Daoy (cell line): Measurements from ENCODE around the gene METTL27. TPM values are rescaled to one million over a fixed set of nuclear protein-coding genes. Genes with fewer than 3 reads are reported as not detected.
A peak's percentile ranks its signal among the peaks of the same experiment; 100 is the strongest.
"Not testable (repeated sequence)": the region's sequence is repeated elsewhere in the genome, so short reads cannot be mapped to it uniquely, and the experiment has no call there.

ENCODE experiments used
- DNase-seq: peaks from one replicate; pipeline ENCODE4 v3.0.0-alpha.2; 2015; ENCODE audit warnings: low read depth
- total RNA-seq: library from RNA; depleted of rRNA; stranded (reverse); fragments of >200 nt; shearing (Covaris generic); gene quantifications from 2 replicates; pipeline ENCODE4 v1.2.3, GENCODE V29; 2014; rRNA removed

METTL27 gene
- total RNA-seq, 1 experiment from 2014 or later, result 2.3 TPM

GRCh38 chr7:73821597-73822285 is 20.6 kb downstream of the METTL27 start:
- DNase-seq, result not testable (repeated sequence)

DNA sequence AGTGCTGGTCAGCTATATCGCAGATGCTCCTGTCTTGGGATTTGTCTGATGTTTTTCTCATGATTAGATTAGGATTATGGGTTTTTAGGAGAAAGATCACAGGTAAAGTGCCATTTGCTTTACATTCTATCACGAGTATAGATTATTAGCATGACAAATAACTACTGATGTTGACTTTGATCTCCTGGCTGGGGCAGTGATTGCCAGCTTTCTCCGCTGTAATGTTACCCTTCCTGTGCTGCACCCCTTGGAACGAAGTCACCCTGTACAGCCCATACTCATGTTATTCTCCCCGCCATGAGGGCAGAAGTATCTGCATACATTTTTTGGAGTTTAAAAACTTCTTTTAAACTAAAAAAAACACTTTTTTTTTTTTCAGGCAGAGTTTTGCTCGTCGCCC is 22.3 kb downstream of the METTL27 start:
- DNase-seq, result no peak

GRCh38 chr7:73817121-73817520 is 25.2 kb downstream of the METTL27 start:
- no peak for DNase-seq

DNA sequence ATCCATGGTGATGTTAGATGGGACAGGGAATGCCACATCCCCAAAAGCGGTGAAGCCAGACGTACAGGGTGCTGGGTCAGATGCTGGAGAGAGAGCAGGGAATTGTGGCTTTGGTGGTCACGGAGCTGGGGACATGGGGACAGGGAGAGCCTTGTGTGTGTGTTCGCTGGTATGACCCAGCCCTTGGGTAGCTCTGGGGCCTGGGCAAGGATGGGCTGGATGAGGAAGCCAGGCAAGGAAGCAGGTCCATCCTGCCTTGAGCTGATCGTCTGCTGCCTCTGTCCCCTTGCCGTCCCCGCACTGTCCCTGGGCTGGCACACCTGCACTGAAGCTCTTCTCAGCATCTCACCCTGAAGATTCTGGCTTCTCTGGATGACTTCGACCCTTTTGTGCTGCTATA is 26.9 kb downstream of the METTL27 start:
- no peak for DNase-seq

GRCh38 chr7:73812996-73813395 is 29.3 kb downstream of the METTL27 start:
- no peak for DNase-seq

DNA sequence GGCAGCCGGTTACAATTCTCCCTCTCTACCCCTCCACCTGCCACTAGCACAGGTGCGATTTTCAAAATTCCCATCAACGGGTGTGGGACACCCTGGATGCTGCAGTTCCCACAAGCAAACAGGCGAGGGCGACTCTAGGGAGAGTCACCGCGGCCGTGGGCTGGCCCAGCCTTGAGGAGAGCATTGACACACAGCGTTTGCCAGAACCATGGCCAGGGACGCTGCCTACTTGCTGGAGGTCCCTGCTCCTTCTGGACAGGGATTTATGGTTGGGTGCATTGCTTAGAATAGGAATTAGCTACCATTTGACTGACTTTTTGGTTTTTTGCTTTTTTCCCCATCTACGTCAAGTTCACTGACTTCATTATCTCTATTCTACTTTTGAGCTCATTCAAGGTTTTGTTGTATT is 30.6 kb downstream of the METTL27 start:
- peak; percentile 86 for DNase-seq

DNA sequence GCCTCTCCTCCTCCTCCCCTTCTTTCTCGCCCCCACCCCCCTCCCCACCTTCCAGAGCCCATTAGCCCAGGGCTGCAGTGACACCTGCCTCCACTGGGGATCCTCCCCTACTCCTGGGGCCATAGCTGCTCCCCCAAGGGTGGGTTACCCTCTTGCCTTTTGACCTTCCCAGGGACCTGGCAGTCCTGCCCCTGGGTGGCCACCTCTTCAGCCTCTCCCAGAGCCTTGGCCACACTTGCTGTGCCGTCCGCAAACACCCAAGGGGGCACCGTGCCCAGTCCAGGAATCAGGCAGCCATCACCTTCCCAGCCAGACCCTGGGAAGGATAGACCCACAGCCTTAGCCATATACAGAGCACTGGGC is 31.3 kb downstream of the METTL27 start:
- DNase-seq, result no peak

- peak; percentile 81 for DNase-seq
Measured at GRCh38 chr7:73809467-73809951, 32.8 kb downstream of the METTL27 start.

- DNase-seq, result no peak
Measured at GRCh38 chr7:73802459-73802858, 39.9 kb downstream of the METTL27 start.

- no peak for DNase-seq
Measured at GRCh38 chr7:73801577-73801976, 40.7 kb downstream of the METTL27 start.

DNA sequence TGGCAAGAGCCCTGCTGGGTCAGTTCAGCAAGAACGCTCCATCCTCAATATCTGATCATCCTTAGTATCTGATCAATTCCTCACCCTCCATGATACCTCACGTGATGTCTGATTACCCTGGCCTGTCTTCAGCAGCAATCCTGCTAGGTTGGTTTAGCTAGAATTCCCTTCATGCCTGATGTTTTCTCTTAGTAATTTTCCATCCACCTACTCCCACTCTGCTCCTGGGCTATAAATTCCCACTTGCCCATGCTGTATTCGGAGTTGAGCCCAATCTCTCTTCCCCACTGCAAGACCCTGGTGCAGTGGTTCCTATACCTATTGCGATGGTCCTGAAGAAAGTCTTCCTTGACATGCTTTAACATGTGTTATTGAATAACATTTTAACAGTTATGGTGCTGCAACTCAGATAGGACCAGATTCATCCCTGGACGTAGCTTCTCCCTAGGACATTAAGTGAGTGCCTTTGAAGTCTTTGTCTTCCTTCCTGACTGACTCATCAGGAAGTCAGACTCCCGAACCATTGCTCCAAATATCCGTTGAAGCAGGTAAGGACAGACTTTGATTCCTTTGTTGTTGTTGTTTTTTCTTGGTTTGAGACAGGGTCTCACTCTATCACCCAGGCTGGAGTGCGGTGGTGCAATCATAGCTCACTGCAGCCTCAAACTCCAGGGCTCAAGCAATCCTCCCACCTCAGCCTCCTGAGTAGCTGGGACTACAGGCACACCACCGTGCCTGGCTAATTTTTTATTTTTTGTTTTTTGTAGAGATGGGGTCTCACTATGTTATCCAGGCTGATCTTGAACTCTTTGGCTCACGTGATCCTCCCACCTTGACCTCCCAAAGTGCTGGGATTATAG is 42.8 kb downstream of the METTL27 start:
- no peak for DNase-seq

GRCh38 chr7:73797176-73797575 is 45.1 kb downstream of the METTL27 start:
- not testable (repeated sequence) for DNase-seq

- not testable (repeated sequence) for DNase-seq
Measured at GRCh38 chr7:73796656-73797055, 45.7 kb downstream of the METTL27 start.

- not testable (repeated sequence) for DNase-seq
Measured at GRCh38 chr7:73795188-73795587, 47.1 kb downstream of the METTL27 start.

GRCh38 chr7:73791170-73791690 is 51.1 kb downstream of the METTL27 start:
- DNase-seq, result not testable (repeated sequence)

DNA sequence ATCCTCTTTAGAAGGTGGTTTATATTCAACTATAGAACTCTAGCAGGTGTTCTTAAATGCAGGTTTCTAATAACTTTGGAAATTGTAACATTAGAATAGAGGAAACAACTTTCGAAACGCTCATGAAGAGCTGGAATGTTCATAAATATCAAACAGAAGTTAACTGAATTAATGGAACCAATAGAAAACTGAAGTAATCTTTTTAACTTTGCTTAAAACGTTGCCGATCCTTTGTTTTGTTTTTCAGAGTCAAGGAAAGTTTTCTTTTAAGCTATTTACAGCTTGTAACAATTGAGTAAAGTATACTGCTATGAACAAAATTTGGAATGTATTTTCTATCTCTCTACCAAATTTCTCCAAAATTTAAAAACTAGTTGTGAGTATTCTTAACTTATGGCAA is 53.3 kb downstream of the METTL27 start:
- no peak for DNase-seq

DNA sequence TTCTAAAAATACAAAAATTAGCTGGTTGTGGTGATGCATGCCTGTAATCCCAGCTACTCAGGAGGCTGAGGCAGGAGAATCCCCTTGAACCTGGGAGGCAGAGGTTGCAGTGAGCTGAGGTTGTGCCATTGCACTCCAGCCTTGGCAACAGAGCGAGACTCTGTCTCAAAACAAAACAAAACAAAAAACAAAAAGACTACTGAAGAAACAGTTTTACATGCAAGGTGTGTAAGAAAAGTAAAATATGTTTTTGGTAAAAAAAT is 54.6 kb downstream of the METTL27 start:
- DNase-seq, result not testable (repeated sequence)

DNA sequence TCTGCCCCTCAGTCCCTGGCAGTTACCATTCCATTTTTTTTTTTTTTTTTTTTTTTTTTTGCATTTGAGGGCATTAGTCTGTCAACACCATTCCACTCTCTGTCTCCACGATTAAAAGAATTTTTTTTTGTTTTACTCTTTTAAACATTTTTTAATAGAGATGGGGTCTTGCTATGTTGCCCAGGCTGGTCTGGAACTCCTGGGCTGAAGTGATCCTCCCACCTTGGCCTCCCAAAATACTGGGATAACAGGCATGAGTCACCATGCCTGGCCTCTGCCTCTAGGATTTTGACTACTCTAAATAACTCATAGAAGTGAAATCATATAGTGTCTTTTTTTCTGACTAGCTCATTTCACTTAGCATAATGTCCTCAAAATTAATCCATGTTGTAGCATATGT is 55.7 kb downstream of the METTL27 start:
- no peak for DNase-seq

Other genes with a start within 250 kb of the METTL27 start
- 5.4 TPM in 1 of 2 replicates, not detected in the other for gene MLXIPL, start 218.0 kb downstream of the METTL27 start, total RNA-seq
- gene VPS37D, start 174.7 kb downstream of the METTL27 start, total RNA-seq, result 3.7 and 4.6 TPM in 2 replicates
- gene DNAJC30, start 159.1 kb downstream of the METTL27 start, total RNA-seq, result 0.06 and 1.0 TPM in 2 replicates
- gene BUD23, start 158.9 kb downstream of the METTL27 start, total RNA-seq, result 160 and 173 TPM in 2 replicates
- gene STX1A, start 122.8 kb downstream of the METTL27 start, total RNA-seq, result 65.7 and 133 TPM in 2 replicates
- 24.2 and 30.0 TPM in 2 replicates for gene ABHD11, start 103.7 kb downstream of the METTL27 start, total RNA-seq
- 0.11 TPM in 1 of 2 replicates, not detected in the other for gene CLDN3, start 72.2 kb downstream of the METTL27 start, total RNA-seq
- gene CLDN4, start 11.5 kb downstream of the METTL27 start, total RNA-seq, result 0.15 and 1.4 TPM in 2 replicates
- 0.69 and 1.5 TPM in 2 replicates for gene TMEM270, start 18.6 kb upstream of the METTL27 start, total RNA-seq
- gene ELN, start 185.7 kb upstream of the METTL27 start, total RNA-seq, result 0.06 and 0.23 TPM in 2 replicates
- gene LIMK1, start 241.3 kb upstream of the METTL27 start, total RNA-seq, result 41.0 and 52.2 TPM in 2 replicates